Measurements from ENCODE around the gene CCDC70.
"Not testable (repeated sequence)": the region's sequence is repeated elsewhere in the genome, so short reads cannot be mapped to it uniquely, and the experiment has no call there.

Gene CCDC70

DNA sequence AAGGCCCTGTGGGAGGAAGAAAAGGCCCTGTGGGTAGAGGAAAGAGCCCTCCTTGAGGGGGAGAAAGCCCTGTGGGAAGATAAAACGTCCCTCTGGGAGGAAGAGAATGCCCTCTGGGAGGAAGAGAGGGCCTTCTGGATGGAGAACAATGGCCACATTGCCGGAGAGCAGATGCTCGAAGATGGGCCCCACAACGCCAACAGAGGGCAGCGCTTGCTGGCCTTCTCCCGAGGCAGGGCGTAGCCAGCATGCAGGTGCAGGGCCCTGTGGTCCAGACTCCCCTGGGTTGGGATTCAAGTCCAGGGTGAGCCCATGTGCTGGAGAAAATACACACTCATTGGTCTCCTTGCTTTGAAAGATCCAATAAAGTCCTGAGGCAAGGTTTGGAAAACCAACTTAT is 4.1 kb downstream of the CCDC70 start:
- DNase-seq, result no peak

DNA sequence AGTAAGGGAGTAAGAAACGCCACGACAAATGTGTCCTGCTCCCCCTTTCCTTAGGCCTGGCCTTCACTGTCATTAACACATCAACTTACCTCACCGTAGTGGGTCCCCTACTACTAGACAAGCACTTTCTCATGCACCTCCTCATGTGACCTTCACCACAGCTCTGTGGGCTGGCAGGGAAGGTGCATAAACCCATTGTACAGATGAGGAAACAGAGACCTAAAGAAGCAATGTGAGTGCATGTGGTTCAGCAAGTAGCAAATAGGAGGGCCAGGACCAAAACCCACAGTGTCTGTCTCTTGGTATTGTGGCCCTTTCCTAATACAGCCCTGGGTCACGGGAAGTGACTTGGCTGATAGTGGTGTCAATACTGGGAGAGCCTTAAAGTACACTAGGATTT is 5.3 kb downstream of the CCDC70 start:
- DNase-seq, result no peak

DNA sequence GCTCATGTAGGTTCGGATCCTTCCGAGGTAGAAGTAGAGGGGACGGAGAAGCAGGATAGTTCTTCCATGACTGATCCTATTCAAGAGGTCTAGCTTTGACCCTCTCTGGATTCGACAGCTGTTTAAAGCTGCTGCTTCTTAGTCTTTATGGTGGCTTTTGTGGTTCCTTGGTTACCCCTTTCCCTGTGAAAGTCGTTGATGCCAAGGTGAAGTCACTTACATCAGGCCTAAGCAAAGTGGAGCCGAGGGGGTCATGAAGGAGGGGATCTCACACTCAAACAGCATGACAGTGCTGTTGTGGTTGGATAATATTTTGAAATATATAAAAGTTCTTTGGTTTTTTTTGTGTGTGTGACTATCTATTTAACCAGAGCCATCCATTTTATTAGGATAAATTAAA is 8.1 kb downstream of the CCDC70 start:
- DNase-seq, result no peak

DNA sequence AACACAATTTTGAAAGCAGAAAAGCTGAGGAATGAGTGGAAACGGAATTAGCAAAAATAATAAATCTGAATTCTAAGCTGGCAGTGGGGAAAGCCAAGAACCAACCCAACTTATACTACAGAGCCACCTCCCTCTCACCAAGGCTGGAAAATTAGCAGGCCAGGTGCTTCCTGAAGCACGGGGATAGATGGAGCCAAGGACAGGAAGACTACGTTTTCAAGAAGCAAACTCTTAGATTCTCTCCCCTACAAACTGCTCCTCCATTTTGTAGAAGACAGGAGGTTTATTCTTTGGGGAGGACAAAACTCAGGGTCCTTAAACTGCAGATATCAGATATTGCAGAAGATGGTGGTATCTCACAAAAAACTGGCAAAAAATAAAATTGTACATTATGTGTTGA is 8.8 kb downstream of the CCDC70 start:
- no peak for DNase-seq

DNA sequence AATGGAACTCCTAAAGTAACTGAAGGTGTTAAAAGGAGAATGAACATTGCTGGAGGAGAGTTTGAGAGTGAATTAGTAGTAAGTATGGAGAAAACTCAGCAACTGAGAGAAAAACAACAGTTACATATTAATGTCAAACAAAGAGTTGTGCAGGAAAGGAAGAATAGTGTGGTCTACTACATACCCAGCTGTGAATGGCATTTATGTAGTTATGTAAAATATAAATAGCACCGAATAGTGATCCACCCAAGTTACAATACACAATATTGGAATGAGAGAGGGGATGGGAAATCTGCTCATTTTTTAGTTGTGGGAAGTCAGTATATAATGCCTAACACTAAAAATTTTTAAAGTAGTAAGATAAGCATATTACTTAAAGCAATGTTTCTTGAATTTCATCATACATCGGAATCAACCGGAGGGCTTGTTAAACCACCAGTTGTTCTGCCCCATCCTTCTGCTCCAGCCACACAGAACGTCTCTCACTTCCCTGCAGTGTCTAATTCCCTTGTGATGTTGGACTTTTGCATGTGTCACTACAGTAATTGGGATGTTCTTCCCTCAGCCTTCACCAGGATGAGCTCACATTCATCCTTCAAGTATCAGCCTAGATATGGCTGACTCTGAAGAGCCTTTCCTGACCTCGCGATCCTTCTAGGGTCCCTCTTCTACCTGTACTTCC is 11.5 kb downstream of the CCDC70 start:
- no peak for DNase-seq

DNA sequence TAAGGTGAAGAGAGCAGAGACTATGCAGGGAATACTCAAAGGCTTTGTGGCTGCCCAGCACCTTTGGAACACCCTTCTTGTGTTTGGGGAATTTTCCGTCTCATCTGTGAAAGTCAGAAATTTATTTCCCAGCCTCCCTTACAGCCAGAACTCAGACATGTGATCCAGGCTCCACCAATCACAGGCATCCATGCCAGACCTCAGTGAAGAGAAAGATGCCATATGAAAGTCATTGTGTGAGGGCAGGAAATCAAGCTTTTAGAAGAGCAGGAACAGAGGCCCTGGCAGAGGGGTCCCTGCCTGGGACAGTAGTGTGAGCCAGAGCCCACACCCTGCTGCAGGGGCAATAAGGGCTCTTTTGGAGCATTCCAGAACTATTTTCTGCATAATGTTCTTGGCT is 12.1 kb downstream of the CCDC70 start:
- no peak for DNase-seq

DNA sequence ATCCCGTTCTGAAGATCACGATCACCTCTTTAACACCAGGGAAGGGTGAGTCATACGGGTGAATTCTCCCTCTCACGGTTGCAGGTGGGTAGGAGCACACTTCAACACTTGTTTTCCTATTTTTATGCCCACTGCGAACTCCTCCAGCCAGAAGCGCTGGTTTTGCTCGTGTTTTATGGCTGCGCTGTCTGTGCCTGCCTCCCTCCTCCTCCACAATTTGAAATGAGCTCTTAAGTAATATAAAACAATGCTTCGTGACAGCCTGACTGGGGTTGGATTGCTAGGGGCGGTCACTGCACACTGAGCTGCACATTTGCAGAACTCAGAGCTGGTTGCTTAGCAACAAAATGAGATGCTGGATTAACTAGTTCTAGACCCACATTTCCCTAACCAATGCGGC is 12.9 kb downstream of the CCDC70 start:
- no peak for DNase-seq

DNA sequence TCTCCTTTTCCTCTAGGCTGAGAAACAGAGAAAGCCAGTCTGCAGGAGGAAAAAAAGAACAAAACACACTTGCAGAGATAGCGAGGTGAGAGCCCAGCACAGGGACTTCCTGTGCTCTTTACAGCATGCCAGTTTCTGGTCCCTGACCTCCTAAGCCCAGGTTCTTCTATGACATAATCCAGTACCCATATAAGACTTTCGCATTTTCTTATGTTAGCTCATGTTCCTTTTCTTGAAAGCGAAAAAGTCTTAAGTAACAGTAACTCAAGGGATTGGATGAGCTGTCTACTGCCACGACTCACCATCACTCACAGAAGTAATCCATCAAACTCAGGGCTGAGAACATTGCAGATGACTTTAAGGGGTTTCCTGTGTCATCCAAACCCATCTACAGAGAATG is 17.4 kb downstream of the CCDC70 start:
- DNase-seq, result no peak

DNA sequence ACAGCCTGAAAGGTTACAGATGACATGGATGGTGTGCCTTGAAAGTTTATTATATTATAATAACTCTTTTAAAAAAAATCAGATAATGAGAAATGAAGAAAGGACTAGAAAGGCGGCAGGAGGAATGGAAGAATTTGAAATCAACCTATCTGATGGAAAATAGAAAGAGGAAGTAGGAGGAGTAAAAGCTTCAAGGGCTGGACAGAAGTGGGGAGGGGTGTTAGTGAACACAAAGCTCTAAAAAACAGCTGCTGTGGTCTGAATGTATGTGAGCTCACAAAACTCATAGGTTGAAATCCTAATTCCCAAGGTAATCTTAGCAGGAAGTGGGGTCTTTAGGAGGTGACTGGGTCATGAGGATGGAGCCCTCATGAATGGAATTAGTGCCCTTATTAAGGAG is 19.5 kb downstream of the CCDC70 start:
- no peak for DNase-seq

DNA sequence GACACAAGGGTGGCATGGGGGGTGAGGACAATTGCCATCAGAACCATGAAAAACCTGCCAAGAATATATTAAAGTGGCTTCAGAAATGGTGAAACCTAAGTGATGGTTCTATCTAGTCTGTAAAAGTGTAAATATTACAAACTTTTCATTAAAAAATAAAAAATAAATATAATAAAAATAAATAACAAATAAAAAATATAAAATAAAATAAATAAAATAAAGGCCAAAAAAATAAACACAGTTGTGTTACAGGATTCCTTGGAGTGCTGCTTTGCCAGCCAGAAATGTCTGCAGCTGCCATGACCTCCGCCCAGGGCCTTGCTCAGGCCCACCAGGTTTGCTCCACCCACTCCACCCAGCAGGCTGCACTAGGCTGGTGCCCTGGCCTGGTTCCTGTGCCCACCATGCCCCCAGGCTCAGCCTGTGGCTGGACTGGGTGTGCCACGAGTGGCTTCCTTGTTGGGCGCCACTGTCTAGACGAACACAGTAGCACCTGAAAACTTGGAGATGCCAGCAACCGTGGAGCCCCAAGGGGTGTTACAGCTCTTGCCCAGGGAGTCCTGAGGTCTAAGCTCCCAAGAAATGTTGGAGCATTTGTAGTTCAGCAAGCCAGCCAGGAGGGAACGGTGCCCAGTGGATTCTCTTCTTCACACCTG is 20.9 kb downstream of the CCDC70 start:
- no peak for DNase-seq

DNA sequence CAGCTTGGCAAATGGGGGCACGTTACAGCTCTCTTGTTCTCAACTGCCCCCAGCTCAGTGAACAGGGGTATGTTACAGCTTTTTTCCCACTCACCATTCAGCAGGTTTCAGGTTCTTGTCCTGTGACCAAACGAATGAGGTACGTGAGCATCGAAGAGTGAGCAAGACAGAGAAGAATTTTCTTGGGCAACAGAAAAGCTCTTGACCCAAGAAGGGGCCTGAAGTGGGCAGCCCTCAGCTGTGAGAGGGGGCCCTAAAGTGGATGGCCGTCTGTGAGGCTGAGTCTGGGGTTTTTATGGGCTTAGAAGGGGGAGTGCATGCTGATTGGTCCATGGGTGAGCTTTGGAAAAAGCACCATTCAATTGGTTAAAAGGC is 21.4 kb downstream of the CCDC70 start:
- no peak for DNase-seq

DNA sequence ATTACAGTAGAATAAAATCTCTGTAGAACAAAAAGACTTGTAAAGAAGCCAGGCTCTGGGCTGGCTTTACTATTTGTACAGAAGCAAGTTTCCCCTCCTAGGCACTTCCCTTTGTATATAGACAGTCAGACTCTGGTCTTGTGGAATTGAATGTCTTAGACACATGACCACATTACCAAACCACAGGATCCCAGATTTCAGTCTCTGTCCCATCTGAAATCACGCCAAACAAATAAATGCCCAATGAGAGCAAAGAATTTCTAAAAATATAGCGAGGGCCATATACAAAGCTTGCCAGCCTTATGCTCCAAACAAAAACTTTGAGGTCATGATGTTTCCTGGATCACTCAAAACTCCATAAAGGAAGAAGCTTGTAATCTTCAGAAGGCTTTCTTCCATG is 23.9 kb downstream of the CCDC70 start:
- no peak for DNase-seq

DNA sequence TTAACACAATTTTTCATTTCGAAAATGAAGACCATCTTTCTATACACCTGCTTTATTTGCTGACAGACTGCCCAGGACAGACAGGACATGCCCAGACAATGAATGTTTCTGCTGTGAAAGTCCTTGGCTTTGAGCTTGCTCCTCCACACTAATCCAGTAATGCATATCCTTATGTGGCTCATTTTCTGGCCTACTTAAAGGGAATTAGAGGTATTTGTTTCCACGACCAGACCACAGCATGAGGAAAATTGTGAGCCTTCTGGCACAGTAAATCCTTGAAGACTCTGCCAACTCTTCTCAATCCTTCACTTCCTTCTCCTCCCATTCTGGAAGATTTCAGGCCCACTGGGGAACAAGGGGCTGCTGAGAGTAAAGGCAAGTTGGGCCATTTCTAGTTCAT is 25.7 kb downstream of the CCDC70 start:
- DNase-seq, result no peak

DNA sequence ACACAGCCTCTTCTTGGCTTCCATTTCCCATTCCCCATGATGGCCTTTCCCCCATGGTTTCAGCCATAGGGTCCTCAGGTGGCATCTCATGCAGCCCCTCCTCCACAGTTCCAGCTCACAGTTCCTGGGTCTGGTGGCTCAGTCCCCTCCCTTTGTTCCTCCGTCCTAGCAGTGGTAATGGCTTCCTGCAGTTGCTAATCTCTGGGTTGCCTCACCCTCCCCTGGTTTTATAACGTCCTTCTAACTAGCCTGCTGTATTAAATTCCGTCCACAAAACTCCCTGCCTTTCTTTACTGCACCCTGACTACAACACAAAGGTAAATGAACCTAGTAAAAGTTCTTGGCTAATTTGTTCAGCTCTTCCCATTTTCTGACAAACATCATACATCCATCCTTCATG is 30.9 kb downstream of the CCDC70 start:
- DNase-seq, result no peak

DNA sequence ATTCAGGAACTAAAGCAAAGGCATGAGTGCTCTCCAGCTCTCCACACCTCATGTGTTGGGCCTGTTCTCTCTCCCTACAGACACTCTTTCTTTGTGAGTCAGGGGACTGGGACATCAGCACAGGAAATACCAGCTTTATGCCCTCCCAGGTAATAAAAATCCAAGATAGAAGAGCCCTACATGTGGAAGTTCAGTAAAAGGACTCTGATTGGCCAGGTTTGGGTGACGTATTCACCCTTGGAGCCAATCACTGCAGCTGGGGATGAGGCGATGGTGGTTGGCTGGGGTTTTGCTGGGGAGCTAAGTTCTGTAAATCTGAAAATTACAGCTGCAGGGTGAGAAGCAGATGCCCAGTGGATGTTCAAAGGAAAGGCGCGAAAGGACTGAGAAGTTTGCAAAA is 32.5 kb downstream of the CCDC70 start:
- no peak for DNase-seq

DNA sequence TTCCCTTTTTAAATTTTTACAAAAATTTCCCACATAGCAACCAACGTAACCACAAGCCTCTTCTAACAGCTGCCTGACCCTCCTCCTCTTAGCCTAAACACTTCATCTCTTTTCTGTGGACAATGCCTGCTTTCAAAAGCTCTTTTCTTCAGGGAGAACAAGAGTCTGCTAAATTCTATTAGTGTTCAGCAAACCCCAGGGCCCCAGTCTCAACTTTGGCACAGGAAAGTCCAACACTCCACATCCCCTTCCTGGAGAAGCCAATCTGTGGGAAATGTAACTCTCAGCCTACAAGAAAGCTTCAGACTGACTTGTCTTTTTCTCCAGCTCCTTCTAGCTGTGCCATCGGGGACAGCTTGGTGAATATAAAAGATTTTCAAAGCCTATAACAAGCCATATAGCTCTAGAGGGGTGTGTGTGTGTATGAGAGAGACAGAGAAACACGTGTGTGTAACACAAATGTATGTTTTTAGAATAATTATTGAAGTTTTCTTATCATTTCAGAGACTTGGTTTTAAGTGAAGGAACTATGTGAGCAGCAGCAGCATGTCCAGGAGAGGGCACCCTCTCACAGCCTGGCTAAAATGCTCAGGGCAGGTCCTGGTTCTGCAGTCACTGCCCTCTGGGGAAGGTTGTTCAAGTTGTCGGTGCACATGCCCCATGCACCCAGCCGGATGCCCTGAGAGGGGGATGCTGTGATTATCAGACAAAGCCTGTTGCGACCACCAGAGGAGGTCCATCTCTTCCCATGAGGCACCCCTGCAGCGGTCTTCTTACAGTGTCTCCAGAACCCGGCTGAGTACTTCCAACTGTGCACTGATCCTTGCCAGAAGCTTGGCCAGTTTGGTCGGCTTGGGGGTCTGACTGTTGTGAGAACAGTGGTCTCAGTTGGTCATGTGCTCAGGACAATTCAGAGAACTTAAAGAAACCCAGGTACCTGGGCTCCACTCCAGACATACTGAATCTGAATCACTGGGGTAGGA is 34.4 kb downstream of the CCDC70 start:
- DNase-seq, result peak; percentile 42

DNA sequence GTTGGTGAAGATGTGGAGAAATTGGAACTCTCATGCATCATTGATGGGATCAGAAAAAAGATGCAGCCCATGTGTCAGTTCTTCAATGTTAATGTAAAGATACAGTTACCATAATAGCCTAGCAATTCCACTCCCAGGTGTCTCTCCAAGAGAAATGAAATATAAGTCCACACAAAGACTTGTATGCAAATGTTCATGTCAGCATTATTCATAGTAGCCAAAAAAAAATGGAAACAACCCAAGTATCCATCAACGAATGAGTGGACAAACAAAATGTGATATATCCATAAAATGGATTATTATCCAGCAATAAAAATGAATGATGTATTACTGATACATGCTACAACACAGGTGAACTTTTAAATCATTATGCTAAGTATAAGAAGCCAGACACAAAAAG is 38.7 kb downstream of the CCDC70 start:
- DNase-seq, result no peak

DNA sequence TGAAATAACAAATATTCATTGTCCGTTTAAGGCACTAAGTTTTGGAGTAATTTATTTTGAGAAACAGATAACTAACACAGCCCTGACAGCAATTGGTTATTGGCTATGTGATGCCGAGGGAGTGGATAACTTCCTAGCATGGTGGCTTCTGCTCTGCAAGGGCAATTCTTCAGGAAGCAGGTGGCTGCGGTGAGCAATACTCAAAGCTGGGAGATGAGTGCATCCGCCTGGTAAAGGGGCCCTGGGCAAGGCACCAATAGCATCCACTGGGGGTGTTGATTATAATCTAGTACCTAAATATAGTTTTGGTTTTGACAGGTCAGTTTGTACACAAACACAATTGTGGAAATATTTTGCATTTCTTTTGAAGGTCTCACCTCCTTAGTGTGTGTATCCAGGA is 41.0 kb downstream of the CCDC70 start:
- DNase-seq, result no peak

DNA sequence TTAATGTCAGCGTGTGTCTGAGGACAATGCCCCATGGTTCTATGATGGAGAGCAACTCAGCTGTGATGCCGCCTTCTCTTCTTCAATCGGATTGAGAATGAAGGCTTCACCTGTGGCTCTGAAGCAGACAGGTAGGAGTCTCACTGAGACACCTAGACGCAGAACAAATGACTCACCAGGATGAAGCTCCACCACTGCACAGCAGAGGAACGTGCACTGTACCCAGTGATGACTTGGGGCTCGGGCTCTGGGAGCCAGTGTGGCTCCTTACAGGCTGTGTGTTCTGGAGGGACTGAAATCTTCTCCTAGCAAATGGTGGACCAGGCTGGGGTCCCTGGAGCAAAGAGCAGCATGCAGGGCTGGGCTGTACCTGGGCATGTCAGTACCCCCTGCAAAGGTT is 44.0 kb downstream of the CCDC70 start:
- no peak for DNase-seq

DNA sequence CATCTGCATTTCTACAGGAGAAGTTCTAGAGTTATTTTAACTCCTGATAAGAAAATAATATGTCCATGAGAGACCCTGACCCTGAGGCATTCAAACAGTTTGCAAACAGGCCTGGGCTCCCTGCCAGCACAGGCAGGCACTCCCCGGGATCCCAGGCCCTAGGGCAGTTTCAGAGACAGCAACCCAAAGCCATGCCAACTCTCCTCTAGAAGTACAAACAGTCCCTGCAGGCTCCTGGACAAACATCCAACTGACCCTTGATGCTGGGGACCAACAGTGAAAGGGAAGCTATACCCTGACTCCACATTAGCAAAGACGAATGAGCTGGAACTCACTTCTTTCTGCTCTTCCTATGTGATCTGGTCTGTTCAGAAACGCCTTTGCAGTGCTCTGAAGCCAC is 44.8 kb downstream of the CCDC70 start:
- DNase-seq, result no peak

DNA sequence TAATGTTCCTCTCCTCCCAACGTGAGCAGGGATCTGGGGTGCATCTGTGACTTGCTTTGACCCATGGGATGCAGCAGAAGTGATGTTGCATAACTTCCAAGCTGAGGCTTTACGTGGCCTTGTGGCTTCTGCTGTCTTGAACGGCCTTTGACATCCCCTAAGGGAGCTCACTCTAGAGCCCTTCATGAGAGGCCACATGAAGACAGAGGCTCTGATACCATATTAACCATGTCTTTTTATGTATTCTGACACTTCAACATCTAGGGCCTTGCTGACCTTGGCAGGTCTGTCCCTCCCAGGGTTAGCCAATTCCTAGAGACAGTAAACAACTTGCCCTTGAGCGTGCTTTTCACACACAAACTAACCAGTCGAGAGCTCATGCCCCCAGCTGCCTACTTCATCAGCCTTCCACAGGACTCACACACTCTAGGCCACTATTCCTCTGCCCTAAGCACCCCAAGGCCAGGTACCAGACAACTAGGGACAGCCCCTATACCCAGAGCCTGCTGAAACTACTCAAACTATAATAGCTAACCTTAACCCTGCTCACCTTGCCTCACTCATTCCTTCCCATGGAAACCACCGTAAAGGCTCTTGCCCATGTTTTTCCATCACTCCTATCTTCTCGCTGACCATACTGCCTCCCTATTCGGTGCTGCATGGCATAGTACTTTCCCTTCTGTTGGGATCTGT is 45.4 kb downstream of the CCDC70 start:
- no peak for DNase-seq

DNA sequence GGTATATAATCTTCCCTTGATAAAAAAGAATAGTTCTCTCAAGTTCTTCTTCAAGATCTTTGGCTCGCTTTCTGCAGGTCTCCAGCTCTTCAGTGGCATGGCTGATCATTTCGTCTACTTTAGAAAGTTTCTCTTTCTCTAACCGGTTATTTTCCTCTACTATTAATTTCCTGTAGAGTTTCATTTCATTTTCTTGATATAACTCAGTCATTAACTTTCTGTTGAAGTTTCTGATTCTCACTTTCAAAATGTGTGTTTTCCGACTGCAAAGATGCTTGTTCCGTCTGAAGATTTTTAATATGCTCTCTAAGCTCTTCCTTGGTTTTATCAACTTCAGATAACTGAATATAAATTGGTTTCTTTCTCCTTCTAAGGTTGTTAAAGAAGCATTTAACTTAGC is 47.5 kb downstream of the CCDC70 start:
- DNase-seq, result not testable (repeated sequence)

DNA sequence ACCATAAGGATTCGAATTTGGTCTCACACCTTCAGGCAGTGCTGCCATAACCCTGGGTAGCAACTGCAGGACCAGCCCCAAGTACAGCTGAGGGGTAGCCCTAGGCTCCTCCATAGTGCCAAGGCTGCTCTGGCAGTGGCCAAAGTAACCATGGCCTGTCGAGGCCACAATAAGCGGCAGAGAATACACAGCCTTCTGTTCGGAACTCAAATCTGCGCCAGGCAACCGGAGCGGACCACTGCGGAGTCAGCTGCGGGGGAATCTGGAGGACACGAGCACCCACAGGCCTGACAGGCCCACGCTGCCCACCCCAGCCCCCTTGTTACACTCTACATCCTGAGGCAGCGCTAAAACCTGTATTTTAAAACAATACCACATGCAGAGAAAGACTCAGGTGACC is 48.7 kb downstream of the CCDC70 start:
- DNase-seq, result no peak

Data from activated CD4-positive, alpha-beta T cell treated with anti-CD3 and anti-CD28 coated beads, Interleukin-2, amount 50 U/mL, for 1 hour (primary cell).